ENCODE data around the gene PHKG2. TPM values are rescaled to one million over a fixed set of nuclear protein-coding genes. Genes with fewer than 3 reads are reported as not detected.
A peak's percentile ranks its signal among the peaks of the same experiment; 100 is the strongest.

Gene PHKG2
- polyA plus RNA-seq, 3 donors: 45.4 to 115 (median 54.2) TPM

DNA sequence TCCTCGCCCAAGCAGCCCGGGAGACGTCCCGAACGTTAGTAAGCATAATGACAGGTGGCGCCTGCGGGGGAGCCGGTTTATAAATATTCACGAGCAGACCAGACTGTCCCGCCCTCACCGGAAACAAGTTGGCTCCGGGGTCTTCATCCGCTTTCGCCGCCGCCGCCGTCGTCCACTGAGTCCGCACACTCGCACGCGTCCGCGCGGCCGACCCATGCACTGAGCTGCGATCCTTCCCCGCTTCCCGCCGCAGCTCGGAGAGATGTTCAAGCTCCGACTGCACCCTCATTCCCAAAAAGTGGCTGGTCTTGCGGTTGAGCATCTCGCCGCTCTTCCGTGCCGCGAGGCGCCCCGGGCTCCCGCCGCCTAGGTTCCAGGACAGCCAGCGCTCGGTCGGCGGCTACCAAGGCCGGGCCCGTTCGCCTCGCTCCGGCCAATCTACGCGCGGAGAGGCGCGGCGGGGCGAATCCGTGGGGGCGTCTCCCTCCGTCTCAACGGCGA lies 13.3 kb downstream of the PHKG2 start:
- intact Hi-C loops (cut with micrococcal nuclease): loop anchor here in 1 of 2 donors (5.0 to 10.0 kb wide), 3 partner anchors 46 to 163 kb away; partner anchors contain the start of genes FBRS and FBXL19
- Histone ChIP-seq H2AFZ (ENCODE audit: insufficient read depth, low read depth, low read length, poor library complexity, severe bottlenecking) (peak overlapping the region; percentile 90), H3K4me1 (ENCODE audit: control insufficient read depth in 1 of 2, insufficient read depth in 2 of 2, low read length in 2 of 2) (peaks cover 48 to 60% of the 10 kb centered on the region in 2 donors), H3K36me3 (replicated peaks in 1 of 2; ENCODE audit: control insufficient read depth in 1 of 2, insufficient read depth in 2 of 2, low read length in 2 of 2) (peaks cover 44 to 51% of the 10 kb centered on the region in 2 donors), H3K4me3 (replicated peaks in 1 of 3; ENCODE audit: low read depth in 2 of 3, low read length in 3 of 3) (peak overlapping the region; percentile 73 to 96 (median 94)), H3K4me2 (replicated peaks; ENCODE audit: extremely low read depth, low read length, poor library complexity, severe bottlenecking) (peak overlapping the region; percentile 96), H4K20me1 (ENCODE audit: insufficient read depth, low read length) (peaks cover 7% of the 10 kb centered on the region), H3K27me3 (ENCODE audit: control insufficient read depth in 2 of 2, insufficient read depth in 2 of 2, low read length in 2 of 2) (no peaks in the 10 kb centered on the region), H3K9me3 (replicated peaks in 1 of 2; ENCODE audit: control insufficient read depth in 1 of 2, insufficient read depth in 1 of 2, low read length in 2 of 2) (no peaks in the 10 kb centered on the region), H3K79me2 (ENCODE audit: insufficient read depth, low read length) (peaks cover 66% of the 10 kb centered on the region), H3K27ac (ENCODE audit: low read depth in 1 of 2, low read length in 2 of 2) (peak overlapping the region; percentile 31 to 98), H3K9ac (ENCODE audit: insufficient read depth, low read length, poor library complexity, severe bottlenecking) (peak overlapping the region; percentile 59)
- Mint-ChIP-seq H3K4me1 (peaks cover 49% of the 10 kb centered on the region), H3K27ac (peak overlapping the region; percentile 11 to 98 (median 95)), H3K36me3 (peaks cover 46 to 63% of the 10 kb centered on the region in 2 donors), H3K4me3 (peak overlapping the region; percentile 87 to 93), H3K27me3 (ENCODE audit: low read depth in 3 of 3) (peaks cover 0 to 6% (median 0%) of the 10 kb centered on the region in 3 donors), H3K9me3 (no peaks in the 10 kb centered on the region)
- TF ChIP-seq, protein P1, sequence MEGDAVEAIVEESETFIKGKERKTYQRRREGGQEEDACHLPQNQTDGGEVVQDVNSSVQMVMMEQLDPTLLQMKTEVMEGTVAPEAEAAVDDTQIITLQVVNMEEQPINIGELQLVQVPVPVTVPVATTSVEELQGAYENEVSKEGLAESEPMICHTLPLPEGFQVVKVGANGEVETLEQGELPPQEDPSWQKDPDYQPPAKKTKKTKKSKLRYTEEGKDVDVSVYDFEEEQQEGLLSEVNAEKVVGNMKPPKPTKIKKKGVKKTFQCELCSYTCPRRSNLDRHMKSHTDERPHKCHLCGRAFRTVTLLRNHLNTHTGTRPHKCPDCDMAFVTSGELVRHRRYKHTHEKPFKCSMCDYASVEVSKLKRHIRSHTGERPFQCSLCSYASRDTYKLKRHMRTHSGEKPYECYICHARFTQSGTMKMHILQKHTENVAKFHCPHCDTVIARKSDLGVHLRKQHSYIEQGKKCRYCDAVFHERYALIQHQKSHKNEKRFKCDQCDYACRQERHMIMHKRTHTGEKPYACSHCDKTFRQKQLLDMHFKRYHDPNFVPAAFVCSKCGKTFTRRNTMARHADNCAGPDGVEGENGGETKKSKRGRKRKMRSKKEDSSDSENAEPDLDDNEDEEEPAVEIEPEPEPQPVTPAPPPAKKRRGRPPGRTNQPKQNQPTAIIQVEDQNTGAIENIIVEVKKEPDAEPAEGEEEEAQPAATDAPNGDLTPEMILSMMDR (IDR thresholded peaks at IDR 0.05): no peak
- WGBS (ENCODE audit: insufficient coverage): under 1% methylated on average over 64 of the region's 64 CpGs
- DNase-seq: peak in 1 of 3 donors; percentile 14

DNA sequence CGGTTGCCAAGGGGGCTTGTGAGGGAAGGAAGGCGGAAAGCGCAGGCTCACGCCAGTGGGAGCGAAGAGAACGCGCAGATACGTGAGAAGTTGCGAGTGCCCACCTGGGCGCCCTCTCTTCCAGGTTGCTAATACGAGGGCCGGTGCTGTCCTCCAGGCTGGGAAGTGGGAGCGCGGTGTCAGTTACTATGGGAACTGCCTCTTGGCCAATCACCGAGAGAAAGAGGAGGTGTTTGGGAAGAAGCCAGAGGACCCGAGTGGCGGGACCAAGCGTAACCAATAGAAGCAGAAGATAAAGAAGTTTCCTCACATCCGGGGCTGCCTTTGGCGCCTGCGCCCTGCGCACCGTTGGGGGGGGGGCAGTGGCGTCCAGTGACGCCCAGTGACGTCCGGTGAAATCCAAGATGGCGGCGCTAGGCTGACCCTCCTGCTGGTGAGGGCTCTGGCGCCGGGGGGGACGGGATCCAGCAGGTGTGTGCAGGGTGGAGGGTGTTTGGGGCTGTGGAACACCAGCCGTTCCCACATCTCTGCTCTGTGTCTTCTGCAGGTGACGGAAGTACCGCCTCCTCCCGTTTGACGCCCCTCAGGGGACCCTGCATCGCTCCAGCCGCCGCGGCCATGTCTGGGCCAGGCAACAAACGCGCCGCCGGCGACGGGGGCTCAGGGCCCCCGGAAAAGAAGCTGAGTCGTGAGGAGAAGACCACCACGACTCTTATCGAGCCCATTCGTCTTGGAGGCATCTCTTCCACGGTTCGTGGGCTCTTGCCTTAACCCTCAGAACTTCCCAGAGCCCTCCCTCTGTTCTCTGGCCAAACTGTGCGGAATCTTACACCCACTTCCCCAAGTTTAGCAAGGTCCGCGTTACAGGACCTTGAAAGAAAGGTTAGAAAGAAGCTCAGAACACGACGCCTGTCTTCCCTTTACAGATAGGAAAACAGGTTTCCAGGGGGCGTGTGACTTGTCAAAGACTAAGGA lies 14.0 kb downstream of the PHKG2 start, which contains the start of the genes CFAP119 and RNF40:
Gene CFAP119, minus strand, starts transcription at position 135 of the 975 bp plus-strand sequence. CDS start 314 bp downstream, outside the sequence.
Gene RNF40, plus strand, starts transcription at position 395 of the 975 bp plus-strand sequence. Its CDS starts 224 bp downstream, at position 619.
- under 1% methylated on average over 53 of the region's 60 CpGs for WGBS (ENCODE audit: insufficient coverage)
- peaks cover 12% of the 10 kb centered on the region for H4K20me1 ChIP-seq (ENCODE audit: insufficient read depth, low read length)
- H3K4me1 Mint-ChIP-seq: peaks cover 49% of the 10 kb centered on the region
- peak within 1 kb of the TSS; percentile 90 for H2AFZ ChIP-seq (ENCODE audit: insufficient read depth, low read depth, low read length, poor library complexity, severe bottlenecking)
- no peaks in the 10 kb centered on the region for H3K9me3 Mint-ChIP-seq
- no peaks in the 10 kb centered on the region for H3K9me3 ChIP-seq (replicated peaks in 1 of 2; ENCODE audit: control insufficient read depth in 1 of 2, insufficient read depth in 1 of 2, low read length in 2 of 2)
- peak within 1 kb of the TSS; percentile 87 to 93 for H3K4me3 Mint-ChIP-seq
- peaks cover 64% of the 10 kb centered on the region for H3K79me2 ChIP-seq (ENCODE audit: insufficient read depth, low read length)
- peak within 1 kb of the TSS; percentile 91 to 98 (median 95) for H3K27ac Mint-ChIP-seq
- intact Hi-C loops (cut with micrococcal nuclease): loop anchor here in 1 of 2 donors (2.0 to 10.0 kb wide), 4 partner anchors 13 to 163 kb away; partner anchors contain the start of genes FBRS, FBXL19 and PHKG2
- H3K4me1 ChIP-seq (ENCODE audit: control insufficient read depth in 1 of 2, insufficient read depth in 2 of 2, low read length in 2 of 2): peaks cover 48 to 60% of the 10 kb centered on the region in 2 donors
- H3K36me3 ChIP-seq (replicated peaks in 1 of 2; ENCODE audit: control insufficient read depth in 1 of 2, insufficient read depth in 2 of 2, low read length in 2 of 2): peaks cover 44 to 51% of the 10 kb centered on the region in 2 donors
- H3K27me3 Mint-ChIP-seq (ENCODE audit: low read depth in 3 of 3): peaks cover 0 to 6% (median 0%) of the 10 kb centered on the region in 3 donors
- peak within 1 kb of the TSS; percentile 56 to 98 for H3K27ac ChIP-seq (ENCODE audit: low read depth in 1 of 2, low read length in 2 of 2)
- TF ChIP-seq, protein P1 (IDR thresholded peaks at IDR 0.05): no peak
- H3K4me3 ChIP-seq (replicated peaks in 1 of 3; ENCODE audit: low read depth in 2 of 3, low read length in 3 of 3): peak within 1 kb of the TSS; percentile 73 to 96 (median 94)
- H3K36me3 Mint-ChIP-seq: peaks cover 47 to 63% of the 10 kb centered on the region in 2 donors
- peak within 1 kb of the TSS; percentile 93 for H3K9ac ChIP-seq (ENCODE audit: insufficient read depth, low read length, poor library complexity, severe bottlenecking)
- H3K4me2 ChIP-seq (replicated peaks; ENCODE audit: extremely low read depth, low read length, poor library complexity, severe bottlenecking): peak within 1 kb of the TSS; percentile 96
- DNase-seq: peak; percentile 96 to 97 (median 96)
- no peaks in the 10 kb centered on the region for H3K27me3 ChIP-seq (ENCODE audit: control insufficient read depth in 2 of 2, insufficient read depth in 2 of 2, low read length in 2 of 2)

Measured in CD14-positive monocyte (primary cell).